ENCODE results near the gene IFNL1. TPM values are rescaled to one million over a fixed set of nuclear protein-coding genes. Genes with fewer than 3 reads are reported as not detected.
"Not testable (repeated sequence)": the region's sequence is repeated elsewhere in the genome, so short reads cannot be mapped to it uniquely, and the experiment has no call there.

IFNL1 gene
- total RNA-seq, 1 experiment from 2014 or later, result not detected

GRCh38 chr19:39269369-39269768, 26.8 kb upstream of the IFNL1 start:
- BruUV-seq (replicated peaks); H3K4me1 Mint-ChIP-seq (ENCODE audit: insufficient read depth, unreplicated experiment); H3K9me3 Mint-ChIP-seq (ENCODE audit: unreplicated experiment); intact Hi-C loops (cut with micrococcal nuclease); H3K27ac Mint-ChIP-seq (ENCODE audit: low read depth, unreplicated experiment); CTCF ChIA-PET; H3K4me3 Mint-ChIP-seq (ENCODE audit: unreplicated experiment); DNase-seq (ENCODE audit: unreplicated experiment); POLR2A ChIA-PET; H3K36me3 Mint-ChIP-seq (ENCODE audit: insufficient read depth, unreplicated experiment): not testable (repeated sequence)
- H3K27me3 Mint-ChIP-seq (ENCODE audit: insufficient read depth, unreplicated experiment), result peaks cover 33% of the 10 kb centered on the region

GRCh38 chr19:39270036-39270871, 26.0 kb upstream of the IFNL1 start:
- no peak for DNase-seq (ENCODE audit: unreplicated experiment)
- CTCF ChIA-PET, result interaction anchor here (0.6 kb wide), 2 partner anchors 55 to 157 kb away, joined by 3 read pairs; no protein-coding TSS in a partner anchor
- H3K4me1 Mint-ChIP-seq (ENCODE audit: insufficient read depth, unreplicated experiment), result no peaks in the 10 kb centered on the region
- H3K27ac Mint-ChIP-seq (ENCODE audit: low read depth, unreplicated experiment), result no peak overlapping the region
- POLR2A ChIA-PET, result interaction anchor here (0.5 kb wide), 1 partner anchor 20 kb away, joined by 3 read pairs; no protein-coding TSS in a partner anchor
- no peak for TF ChIP-seq CTCF (IDR thresholded peaks at IDR 0.05; ENCODE audit: unreplicated experiment)
- no peak overlapping the region for H3K4me3 Mint-ChIP-seq (ENCODE audit: unreplicated experiment)
- no peaks in the 10 kb centered on the region for H3K36me3 Mint-ChIP-seq (ENCODE audit: insufficient read depth, unreplicated experiment)
- H3K9me3 Mint-ChIP-seq (ENCODE audit: unreplicated experiment), result no peaks in the 10 kb centered on the region
- intact Hi-C loops (cut with micrococcal nuclease), result no loop called here
- BruUV-seq (replicated peaks), result no TSS peak
- H3K27me3 Mint-ChIP-seq (ENCODE audit: insufficient read depth, unreplicated experiment), result peaks cover 37% of the 10 kb centered on the region

GRCh38 chr19:39273859-39274258, 22.3 kb upstream of the IFNL1 start:
- peaks cover 53% of the 10 kb centered on the region for H3K27me3 Mint-ChIP-seq (ENCODE audit: insufficient read depth, unreplicated experiment)
- CTCF ChIA-PET; DNase-seq (ENCODE audit: unreplicated experiment); intact Hi-C loops (cut with micrococcal nuclease); H3K36me3 Mint-ChIP-seq (ENCODE audit: insufficient read depth, unreplicated experiment); H3K4me3 Mint-ChIP-seq (ENCODE audit: unreplicated experiment); BruUV-seq (replicated peaks); H3K27ac Mint-ChIP-seq (ENCODE audit: low read depth, unreplicated experiment); H3K9me3 Mint-ChIP-seq (ENCODE audit: unreplicated experiment); H3K4me1 Mint-ChIP-seq (ENCODE audit: insufficient read depth, unreplicated experiment); POLR2A ChIA-PET: not testable (repeated sequence)

GRCh38 chr19:39275578-39275977, 20.6 kb upstream of the IFNL1 start:
- POLR2A ChIA-PET, result no interaction called here
- BruUV-seq (replicated peaks), result no TSS peak
- CTCF ChIA-PET, result interaction anchor here (0.6 kb wide), 1 partner anchor 60 kb away, joined by 3 read pairs; no protein-coding TSS in a partner anchor
- Mint-ChIP-seq H3K27me3 (ENCODE audit: insufficient read depth, unreplicated experiment) (peaks cover 48% of the 10 kb centered on the region), H3K4me1 (ENCODE audit: insufficient read depth, unreplicated experiment) (peaks cover 6% of the 10 kb centered on the region), H3K36me3 (ENCODE audit: insufficient read depth, unreplicated experiment) (no peaks in the 10 kb centered on the region), H3K4me3 (ENCODE audit: unreplicated experiment) (no peak overlapping the region), H3K9me3 (ENCODE audit: unreplicated experiment) (no peaks in the 10 kb centered on the region), H3K27ac (ENCODE audit: low read depth, unreplicated experiment) (no peak overlapping the region)
- intact Hi-C loops (cut with micrococcal nuclease), result no loop called here
- no peak for TF ChIP-seq CTCF (IDR thresholded peaks at IDR 0.05; ENCODE audit: unreplicated experiment)
- DNase-seq (ENCODE audit: unreplicated experiment), result no peak

GRCh38 chr19:39276740-39277139, 19.5 kb upstream of the IFNL1 start:
- peaks cover 48% of the 10 kb centered on the region for H3K27me3 Mint-ChIP-seq (ENCODE audit: insufficient read depth, unreplicated experiment)
- intact Hi-C loops (cut with micrococcal nuclease), result no loop called here

More at GRCh38 chr19:39276740-39277139, 19.5 kb upstream of the IFNL1 start:
- H3K4me3 Mint-ChIP-seq (ENCODE audit: unreplicated experiment), result no peak overlapping the region
- H3K4me1 Mint-ChIP-seq (ENCODE audit: insufficient read depth, unreplicated experiment), result peaks cover 6% of the 10 kb centered on the region
- BruUV-seq (replicated peaks), result no TSS peak
- no peak for TF ChIP-seq CTCF (IDR thresholded peaks at IDR 0.05; ENCODE audit: unreplicated experiment)
- no peaks in the 10 kb centered on the region for H3K9me3 Mint-ChIP-seq (ENCODE audit: unreplicated experiment)
- DNase-seq (ENCODE audit: unreplicated experiment), result no peak
- ChIA-PET CTCF (interaction anchor here (0.7 kb wide), 1 partner anchor 179 kb away, joined by 3 read pairs; no protein-coding TSS in a partner anchor), POLR2A (no interaction called here)
- H3K36me3 Mint-ChIP-seq (ENCODE audit: insufficient read depth, unreplicated experiment), result no peaks in the 10 kb centered on the region
- no peak overlapping the region for H3K27ac Mint-ChIP-seq (ENCODE audit: low read depth, unreplicated experiment)
